Measurements from ENCODE around the gene TPM1.

Gene TPM1

DNA sequence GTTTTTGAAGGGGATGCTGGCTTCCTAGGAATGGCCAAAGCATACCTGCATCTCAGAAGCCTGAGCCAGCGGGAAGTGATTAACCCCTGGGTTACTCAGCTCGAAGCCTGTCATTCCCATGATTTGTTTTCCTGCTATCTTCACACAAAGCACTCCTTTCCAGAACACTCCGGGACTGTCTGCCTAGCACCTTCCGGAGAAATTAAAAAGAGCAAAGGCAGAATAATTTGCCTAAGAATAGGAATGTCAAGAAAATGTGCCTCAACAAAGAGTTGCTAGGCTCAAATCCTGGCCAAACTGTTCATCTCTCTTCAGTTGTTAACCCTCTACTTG is 34.1 kb downstream of the TPM1 start:
- Histone ChIP-seq H3K9ac (no peak overlapping the region), H3K4me1 (no peaks in the 10 kb centered on the region), H3K79me2 (no peaks in the 10 kb centered on the region), H3K27me3 (ENCODE audit: control insufficient read depth, insufficient read depth, low read length) (no peaks in the 10 kb centered on the region), H3K36me3 (ENCODE audit: control insufficient read depth, insufficient read depth, low read length) (no peaks in the 10 kb centered on the region), H2AFZ (no peak overlapping the region), H3K9me3 (ENCODE audit: control insufficient read depth, low read length) (no peaks in the 10 kb centered on the region), H3K4me2 (ENCODE audit: low read length) (no peak overlapping the region), H3K27ac (no peak overlapping the region), H3K4me3 (ENCODE audit: low read depth, low read length) (no peak overlapping the region)
- TF ChIP-seq, protein P1, sequence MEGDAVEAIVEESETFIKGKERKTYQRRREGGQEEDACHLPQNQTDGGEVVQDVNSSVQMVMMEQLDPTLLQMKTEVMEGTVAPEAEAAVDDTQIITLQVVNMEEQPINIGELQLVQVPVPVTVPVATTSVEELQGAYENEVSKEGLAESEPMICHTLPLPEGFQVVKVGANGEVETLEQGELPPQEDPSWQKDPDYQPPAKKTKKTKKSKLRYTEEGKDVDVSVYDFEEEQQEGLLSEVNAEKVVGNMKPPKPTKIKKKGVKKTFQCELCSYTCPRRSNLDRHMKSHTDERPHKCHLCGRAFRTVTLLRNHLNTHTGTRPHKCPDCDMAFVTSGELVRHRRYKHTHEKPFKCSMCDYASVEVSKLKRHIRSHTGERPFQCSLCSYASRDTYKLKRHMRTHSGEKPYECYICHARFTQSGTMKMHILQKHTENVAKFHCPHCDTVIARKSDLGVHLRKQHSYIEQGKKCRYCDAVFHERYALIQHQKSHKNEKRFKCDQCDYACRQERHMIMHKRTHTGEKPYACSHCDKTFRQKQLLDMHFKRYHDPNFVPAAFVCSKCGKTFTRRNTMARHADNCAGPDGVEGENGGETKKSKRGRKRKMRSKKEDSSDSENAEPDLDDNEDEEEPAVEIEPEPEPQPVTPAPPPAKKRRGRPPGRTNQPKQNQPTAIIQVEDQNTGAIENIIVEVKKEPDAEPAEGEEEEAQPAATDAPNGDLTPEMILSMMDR (IDR thresholded peaks at IDR 0.05): no peak

DNA sequence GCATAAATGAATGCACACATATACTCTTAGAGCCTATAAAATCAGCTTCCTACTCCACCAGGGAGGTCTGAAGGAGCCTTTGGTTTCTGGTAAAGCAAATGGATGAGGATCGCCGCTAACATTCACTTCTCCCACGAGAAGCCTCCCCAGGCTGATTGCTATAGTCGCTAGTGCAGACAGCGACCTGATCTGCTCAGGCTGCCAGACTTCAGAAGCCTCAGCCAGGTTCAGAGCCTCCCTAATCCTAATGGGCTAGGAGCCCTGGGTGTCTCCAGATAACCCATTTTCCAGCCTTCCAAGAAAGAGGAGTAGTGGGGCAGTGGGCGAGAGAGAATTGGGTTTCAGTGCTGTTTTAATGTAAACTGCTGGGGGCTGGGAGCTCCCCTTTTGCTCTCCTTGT is 35.4 kb downstream of the TPM1 start:
- Histone ChIP-seq H3K36me3 (ENCODE audit: control insufficient read depth, insufficient read depth, low read length) (no peaks in the 10 kb centered on the region), H3K79me2 (no peaks in the 10 kb centered on the region), H3K27ac (no peak overlapping the region), H2AFZ (no peak overlapping the region), H3K4me3 (ENCODE audit: low read depth, low read length) (no peak overlapping the region), H3K9me3 (ENCODE audit: control insufficient read depth, low read length) (no peaks in the 10 kb centered on the region), H3K4me2 (ENCODE audit: low read length) (no peak overlapping the region), H3K4me1 (no peaks in the 10 kb centered on the region), H3K9ac (no peak overlapping the region), H3K27me3 (ENCODE audit: control insufficient read depth, insufficient read depth, low read length) (no peaks in the 10 kb centered on the region)
- TF ChIP-seq, protein P1 (IDR thresholded peaks at IDR 0.05): no peak

DNA sequence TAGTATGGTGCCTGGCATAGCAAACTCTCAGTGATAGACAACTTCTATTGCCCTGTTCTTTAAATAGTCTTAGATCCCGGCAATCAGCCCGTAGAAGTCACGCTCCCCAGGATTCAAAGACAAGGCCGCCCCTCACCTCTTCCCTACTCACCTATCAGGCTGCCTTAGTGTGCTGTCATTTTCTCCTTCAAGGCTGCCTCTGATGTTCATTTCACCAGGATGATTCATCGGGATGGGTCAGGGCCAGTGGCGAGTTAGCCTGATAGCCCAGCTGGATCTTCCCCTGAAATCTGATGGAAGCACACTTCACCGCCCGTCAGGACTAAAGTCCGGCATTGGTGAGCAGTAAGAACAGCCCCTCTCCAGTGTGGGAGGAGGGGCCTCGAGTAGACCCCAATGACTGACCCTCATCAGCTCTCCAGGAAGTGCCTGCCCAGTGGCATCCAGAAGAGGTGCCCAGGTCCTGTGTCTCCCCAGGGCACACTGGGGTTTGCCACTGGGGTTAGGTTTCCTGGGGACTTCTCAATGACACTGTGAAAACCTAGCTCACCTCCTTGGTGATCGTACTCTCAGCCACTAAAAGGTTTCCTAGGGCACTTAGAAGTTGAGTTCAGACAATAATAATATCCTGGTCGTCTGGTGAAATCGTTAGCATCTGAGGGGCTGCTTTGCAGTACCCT is 37.5 kb downstream of the TPM1 start:
- H3K27ac ChIP-seq: no peak overlapping the region
- H2AFZ ChIP-seq: no peak overlapping the region
- H3K4me2 ChIP-seq (ENCODE audit: low read length): no peak overlapping the region
- H3K27me3 ChIP-seq (ENCODE audit: control insufficient read depth, insufficient read depth, low read length): no peaks in the 10 kb centered on the region
- no peaks in the 10 kb centered on the region for H3K9me3 ChIP-seq (ENCODE audit: control insufficient read depth, low read length)
- H3K36me3 ChIP-seq (ENCODE audit: control insufficient read depth, insufficient read depth, low read length): no peaks in the 10 kb centered on the region
- TF ChIP-seq, protein P1 (IDR thresholded peaks at IDR 0.05): no peak
- H3K4me1 ChIP-seq: no peaks in the 10 kb centered on the region
- H3K79me2 ChIP-seq: no peaks in the 10 kb centered on the region
- no peak overlapping the region for H3K9ac ChIP-seq
- H3K4me3 ChIP-seq (ENCODE audit: low read depth, low read length): no peak overlapping the region

DNA sequence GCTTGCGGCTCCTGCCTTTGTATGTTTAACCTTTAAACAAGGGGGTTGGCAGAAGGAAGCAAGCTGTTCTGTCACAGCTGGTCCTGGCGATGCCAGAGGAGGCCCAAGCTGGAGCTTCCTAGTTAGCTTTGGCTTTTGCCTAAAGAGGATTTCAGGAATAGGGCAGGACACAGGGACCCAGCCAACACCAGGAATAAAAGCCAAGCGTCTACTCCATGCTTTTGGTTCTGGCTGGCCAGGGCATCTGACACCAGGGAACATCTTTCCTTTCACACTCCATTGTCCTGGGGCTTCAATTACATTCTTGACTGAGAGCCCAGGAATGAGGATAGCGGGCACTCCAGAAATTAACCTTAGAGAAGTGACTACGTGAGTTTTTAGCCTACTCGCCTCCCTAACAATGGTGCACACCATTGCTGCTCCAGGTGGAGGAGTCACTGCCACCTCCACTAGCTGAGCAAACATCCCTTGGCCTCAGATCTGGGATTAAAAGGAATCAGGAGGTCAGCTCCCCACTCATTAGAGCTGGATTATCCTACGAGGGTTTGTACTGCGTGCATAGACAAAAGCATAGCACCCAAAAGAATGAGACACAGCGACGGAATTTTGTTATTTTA is 38.2 kb downstream of the TPM1 start:
- Histone ChIP-seq H2AFZ (no peak overlapping the region), H3K36me3 (ENCODE audit: control insufficient read depth, insufficient read depth, low read length) (no peaks in the 10 kb centered on the region), H3K9me3 (ENCODE audit: control insufficient read depth, low read length) (no peaks in the 10 kb centered on the region), H3K4me1 (no peaks in the 10 kb centered on the region), H3K27me3 (ENCODE audit: control insufficient read depth, insufficient read depth, low read length) (no peaks in the 10 kb centered on the region), H3K4me2 (ENCODE audit: low read length) (no peak overlapping the region), H3K79me2 (no peaks in the 10 kb centered on the region), H3K9ac (no peak overlapping the region), H3K27ac (no peak overlapping the region), H3K4me3 (ENCODE audit: low read depth, low read length) (no peak overlapping the region)
- TF ChIP-seq, protein P1 (IDR thresholded peaks at IDR 0.05): no peak

DNA sequence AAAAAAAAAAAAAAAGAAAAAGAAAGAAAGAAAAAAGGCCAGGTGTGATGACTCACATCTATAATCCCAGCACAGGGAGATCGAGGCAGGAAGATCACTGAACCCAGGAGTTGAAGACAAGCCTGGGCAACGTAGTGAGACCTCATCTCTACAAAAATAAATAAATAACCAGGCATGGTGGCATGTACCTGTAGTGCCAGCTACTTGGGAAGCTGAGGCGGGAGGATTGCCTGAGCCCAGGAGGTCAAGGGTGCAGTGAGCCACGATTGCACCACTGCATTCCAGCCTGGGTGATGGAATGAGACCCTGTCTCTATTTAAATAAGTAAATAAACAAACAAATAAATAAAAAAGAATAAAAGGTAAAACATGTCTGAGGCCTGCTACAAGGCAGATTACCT is 39.8 kb downstream of the TPM1 start:
- no peak overlapping the region for H3K4me2 ChIP-seq (ENCODE audit: low read length)
- H3K27me3 ChIP-seq (ENCODE audit: control insufficient read depth, insufficient read depth, low read length): no peaks in the 10 kb centered on the region
- no peaks in the 10 kb centered on the region for H3K9me3 ChIP-seq (ENCODE audit: control insufficient read depth, low read length)
- TF ChIP-seq, protein P1 (IDR thresholded peaks at IDR 0.05): no peak
- no peaks in the 10 kb centered on the region for H3K79me2 ChIP-seq
- H2AFZ ChIP-seq: no peak overlapping the region
- no peaks in the 10 kb centered on the region for H3K36me3 ChIP-seq (ENCODE audit: control insufficient read depth, insufficient read depth, low read length)
- no peaks in the 10 kb centered on the region for H3K4me1 ChIP-seq
- no peak overlapping the region for H3K27ac ChIP-seq
- no peak overlapping the region for H3K4me3 ChIP-seq (ENCODE audit: low read depth, low read length)
- H3K9ac ChIP-seq: no peak overlapping the region
